ENCODE data around the gene MTRR. TPM values are rescaled to one million over a fixed set of nuclear protein-coding genes. Genes with fewer than 3 reads are reported as not detected.
A peak's percentile ranks its signal among the peaks of the same experiment; 100 is the strongest.

The MTRR gene
- polyA plus RNA-seq, 1 donor from 2014 or later, result 27.4 TPM

- Mint-ChIP-seq H3K27ac (no peak within 1 kb of the TSS), H3K9me3 (peaks cover 0 to 5% (median 4%) of the 10 kb centered on the region in 3 donors), H3K27me3 (peaks cover 22% of the 10 kb centered on the region), H3K4me1 (peaks cover 9 to 10% (median 9%) of the 10 kb centered on the region in 3 donors), H3K36me3 (peaks cover 2% of the 10 kb centered on the region), H3K4me3 (peak within 1 kb of the TSS; percentile 71 to 92 (median 82))
Measured at GRCh38 chr5:7850395-7851239, 18.3 kb upstream of the MTRR start, which contains the start of gene CFAP90. Gene CFAP90, minus strand, starts transcription at chr5:7851133. Its CDS starts 112 bp downstream, at chr5:7851021.

- peaks cover 9 to 10% (median 9%) of the 10 kb centered on the region in 3 donors for H3K4me1 Mint-ChIP-seq
- H3K9me3 Mint-ChIP-seq, result peaks cover 0 to 5% (median 4%) of the 10 kb centered on the region in 3 donors
- no peak overlapping the region for H3K27ac Mint-ChIP-seq
- peaks cover 22% of the 10 kb centered on the region for H3K27me3 Mint-ChIP-seq
- peaks cover 2% of the 10 kb centered on the region for H3K36me3 Mint-ChIP-seq
- peak overlapping the region; percentile 59 to 92 (median 82) for H3K4me3 Mint-ChIP-seq
Measured at GRCh38 chr5:7851240-7851592, 17.7 kb upstream of the MTRR start.

DNA sequence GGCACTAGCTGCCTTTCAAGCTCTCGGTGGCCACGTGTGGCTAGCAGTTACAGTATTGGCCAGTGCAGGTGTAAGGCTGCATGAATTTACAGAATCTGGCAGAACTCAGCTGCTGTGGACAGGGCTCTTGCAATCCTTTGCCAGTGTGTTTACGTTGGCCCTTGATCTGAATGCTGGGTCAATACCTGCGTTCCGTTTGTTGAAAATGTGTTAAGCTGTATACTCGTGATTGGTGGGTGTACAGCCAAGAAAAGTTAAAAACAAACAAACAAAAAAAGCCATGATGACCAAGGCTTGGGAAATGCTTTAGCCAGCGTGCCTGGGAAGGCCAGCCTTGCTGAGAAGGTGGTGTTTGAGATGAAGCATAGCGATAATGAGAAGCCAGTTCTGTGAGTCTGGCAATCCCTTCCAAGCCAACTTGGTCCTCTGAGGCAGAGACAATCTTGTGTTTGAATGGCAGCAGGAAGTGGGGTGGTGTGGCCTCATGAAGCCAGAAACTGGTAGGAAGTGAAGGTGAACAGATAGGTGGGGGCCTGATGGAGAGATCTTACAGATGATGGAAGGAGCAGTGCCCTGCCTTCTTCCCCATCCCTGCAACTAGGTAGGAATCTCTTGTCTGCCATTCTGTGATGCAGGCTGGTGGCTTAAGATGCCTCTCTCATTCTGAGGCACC lies 17.2 kb upstream of the MTRR start:
- Mint-ChIP-seq H3K4me3 (peak overlapping the region; percentile 1 to 74 (median 44)), H3K27me3 (peaks cover 22% of the 10 kb centered on the region), H3K27ac (no peak overlapping the region), H3K36me3 (peaks cover 2% of the 10 kb centered on the region), H3K4me1 (peaks cover 9 to 10% (median 9%) of the 10 kb centered on the region in 3 donors), H3K9me3 (peaks cover 0 to 5% (median 4%) of the 10 kb centered on the region in 3 donors)

GRCh38 chr5:7852542-7852941 lies 16.4 kb upstream of the MTRR start:
- Mint-ChIP-seq H3K9me3 (peaks cover 0 to 5% (median 4%) of the 10 kb centered on the region in 3 donors), H3K36me3 (peaks cover 2% of the 10 kb centered on the region), H3K27ac (no peak overlapping the region), H3K4me3 (peak overlapping the region in 2 of 4 donors; percentile 59 to 74), H3K27me3 (peaks cover 22% of the 10 kb centered on the region), H3K4me1 (peaks cover 9 to 10% (median 9%) of the 10 kb centered on the region in 3 donors)

GRCh38 chr5:7852988-7853387 lies 16.0 kb upstream of the MTRR start:
- H3K36me3 Mint-ChIP-seq, result peaks cover 2% of the 10 kb centered on the region
- H3K27me3 Mint-ChIP-seq, result peaks cover 22% of the 10 kb centered on the region
- H3K9me3 Mint-ChIP-seq, result peaks cover 0 to 5% (median 4%) of the 10 kb centered on the region in 3 donors
- H3K4me1 Mint-ChIP-seq, result peaks cover 9 to 10% (median 9%) of the 10 kb centered on the region in 3 donors
- H3K27ac Mint-ChIP-seq, result no peak overlapping the region
- peak overlapping the region in 2 of 4 donors; percentile 28 to 73 for H3K4me3 Mint-ChIP-seq

DNA sequence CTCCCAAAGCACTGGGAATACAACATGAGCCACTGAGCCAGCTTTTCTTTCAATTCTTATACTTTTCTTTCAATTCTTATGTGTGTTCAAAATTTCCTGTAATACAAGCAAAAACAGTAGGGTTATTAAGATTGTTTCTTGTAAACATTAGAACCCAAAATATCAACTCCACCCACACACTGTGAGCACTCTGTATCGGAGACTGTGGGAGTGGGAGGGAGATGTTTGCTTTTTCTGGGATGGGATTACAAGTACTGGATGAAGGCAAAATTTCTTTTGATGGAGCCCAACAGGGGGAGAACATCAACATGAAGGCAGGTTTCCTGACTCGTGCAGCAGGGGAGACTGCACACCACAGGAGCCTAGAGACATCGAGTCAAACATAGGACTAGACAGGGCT lies 13.3 kb upstream of the MTRR start:
- H3K9me3 Mint-ChIP-seq, result peaks cover 0 to 5% (median 4%) of the 10 kb centered on the region in 3 donors
- H3K27me3 Mint-ChIP-seq, result peaks cover 8% of the 10 kb centered on the region
- H3K36me3 Mint-ChIP-seq, result peaks cover 2% of the 10 kb centered on the region
- H3K27ac Mint-ChIP-seq, result no peak overlapping the region
- no peak overlapping the region for H3K4me3 Mint-ChIP-seq
- H3K4me1 Mint-ChIP-seq, result peaks cover 4 to 10% (median 9%) of the 10 kb centered on the region in 3 donors

- Mint-ChIP-seq H3K9me3 (peaks cover 0 to 4% (median 3%) of the 10 kb centered on the region in 3 donors), H3K4me1 (peaks cover 4 to 10% (median 7%) of the 10 kb centered on the region in 3 donors), H3K27ac (no peak overlapping the region), H3K27me3 (peaks cover 3% of the 10 kb centered on the region), H3K4me3 (peak overlapping the region in 1 of 4 donors; percentile 40), H3K36me3 (peaks cover 2% of the 10 kb centered on the region)
Measured at GRCh38 chr5:7856855-7857254, 12.1 kb upstream of the MTRR start.

DNA sequence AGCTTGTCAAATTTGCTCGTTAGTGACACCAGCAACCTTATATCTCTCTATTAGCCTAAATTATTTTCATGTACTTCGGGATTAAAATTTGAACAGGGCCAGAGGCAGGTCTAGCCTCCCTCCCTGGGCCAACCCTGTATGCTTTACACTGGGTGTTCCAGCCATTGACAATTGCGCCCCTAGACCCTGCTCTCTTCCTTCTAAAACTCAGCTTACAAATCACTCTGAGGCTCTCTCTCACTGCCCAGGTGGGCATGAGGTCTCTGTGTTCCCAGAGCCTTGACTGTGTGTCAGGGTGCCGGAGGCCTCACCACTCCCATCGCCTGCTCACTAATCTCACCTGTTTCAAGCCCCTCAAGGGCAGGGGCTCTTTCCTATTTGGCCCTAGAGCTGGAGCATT lies 11.6 kb upstream of the MTRR start:
- H3K4me3 Mint-ChIP-seq, result no peak overlapping the region
- peaks cover 0 to 4% (median 1%) of the 10 kb centered on the region in 3 donors for H3K9me3 Mint-ChIP-seq
- H3K36me3 Mint-ChIP-seq, result peaks cover 2% of the 10 kb centered on the region
- peaks cover 4 to 10% (median 6%) of the 10 kb centered on the region in 3 donors for H3K4me1 Mint-ChIP-seq
- H3K27me3 Mint-ChIP-seq, result peaks cover 2% of the 10 kb centered on the region
- no peak overlapping the region for H3K27ac Mint-ChIP-seq

- no peak overlapping the region for H3K4me3 Mint-ChIP-seq
- peaks cover 1 to 3% (median 2%) of the 10 kb centered on the region in 3 donors for H3K4me1 Mint-ChIP-seq
- peaks cover 0 to 3% (median 1%) of the 10 kb centered on the region in 3 donors for H3K9me3 Mint-ChIP-seq
- no peaks in the 10 kb centered on the region for H3K27me3 Mint-ChIP-seq
- H3K36me3 Mint-ChIP-seq, result peaks cover 7% of the 10 kb centered on the region
- H3K27ac Mint-ChIP-seq, result no peak overlapping the region
Measured at GRCh38 chr5:7857926-7858632, 10.9 kb upstream of the MTRR start.

DNA sequence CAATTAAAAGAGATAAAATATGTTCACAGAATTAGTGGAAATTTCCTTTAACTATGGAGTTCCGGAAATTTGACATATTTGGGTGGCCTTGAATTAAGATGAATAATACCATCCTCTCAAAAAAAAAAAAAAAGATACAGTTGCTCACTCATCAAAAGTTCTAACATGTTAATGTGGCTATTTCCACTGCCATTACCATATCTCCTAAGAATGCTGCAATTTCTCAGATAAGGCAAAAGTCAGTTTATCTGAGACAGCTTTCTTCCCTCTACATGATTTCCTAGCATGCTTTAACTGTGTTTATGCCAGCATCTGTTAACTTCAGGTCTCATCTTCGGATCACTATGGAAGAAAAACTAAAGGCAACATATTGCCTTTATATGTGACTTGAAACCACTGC lies 2.8 kb upstream of the MTRR start:
- no peaks in the 10 kb centered on the region for H3K9me3 Mint-ChIP-seq
- peak overlapping the region in 1 of 4 donors; percentile 94 for H3K4me3 Mint-ChIP-seq
- no peaks in the 10 kb centered on the region for H3K27me3 Mint-ChIP-seq
- H3K27ac Mint-ChIP-seq, result no peak overlapping the region
- peaks cover 11% of the 10 kb centered on the region for H3K36me3 Mint-ChIP-seq
- peaks cover 32 to 34% (median 33%) of the 10 kb centered on the region in 3 donors for H3K4me1 Mint-ChIP-seq

DNA sequence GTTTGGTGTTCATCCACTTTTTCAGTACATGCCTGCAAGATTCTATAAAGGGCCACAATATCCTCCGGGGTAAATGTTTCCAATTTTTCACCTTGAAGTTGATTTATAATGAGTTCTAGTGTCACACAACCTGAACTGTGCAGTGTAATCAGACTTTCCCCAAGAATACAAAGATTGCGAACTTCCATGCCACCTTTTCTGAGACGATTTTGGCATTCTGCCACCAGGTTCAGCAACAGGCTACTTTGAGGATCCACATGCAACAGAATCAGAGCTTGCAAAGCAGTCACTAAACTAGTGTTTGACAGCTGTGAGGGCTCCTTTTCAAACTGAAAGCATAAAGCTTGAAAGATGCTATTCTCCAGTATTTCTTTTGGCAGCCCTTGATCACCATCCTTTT lies 1.7 kb upstream of the MTRR start:
- H3K27me3 Mint-ChIP-seq, result no peaks in the 10 kb centered on the region
- H3K4me1 Mint-ChIP-seq, result peaks cover 40 to 43% (median 43%) of the 10 kb centered on the region in 3 donors
- peak overlapping the region in 1 of 3 donors; percentile 26 for H3K27ac Mint-ChIP-seq
- peak overlapping the region in 3 of 4 donors; percentile 8 to 94 (median 91) for H3K4me3 Mint-ChIP-seq
- peaks cover 11% of the 10 kb centered on the region for H3K36me3 Mint-ChIP-seq
- H3K9me3 Mint-ChIP-seq, result no peaks in the 10 kb centered on the region

- no peaks in the 10 kb centered on the region for H3K9me3 Mint-ChIP-seq
- H3K36me3 Mint-ChIP-seq, result peaks cover 7% of the 10 kb centered on the region
- no peaks in the 10 kb centered on the region for H3K27me3 Mint-ChIP-seq
- peak overlapping the region; percentile 91 to 99 (median 94) for H3K4me3 Mint-ChIP-seq
- peaks cover 49 to 53% (median 53%) of the 10 kb centered on the region in 3 donors for H3K4me1 Mint-ChIP-seq
- H3K27ac Mint-ChIP-seq, result peak overlapping the region; percentile 68 to 92 (median 77)
Measured at GRCh38 chr5:7868427-7868772, 548 bp upstream of the MTRR start.

DNA sequence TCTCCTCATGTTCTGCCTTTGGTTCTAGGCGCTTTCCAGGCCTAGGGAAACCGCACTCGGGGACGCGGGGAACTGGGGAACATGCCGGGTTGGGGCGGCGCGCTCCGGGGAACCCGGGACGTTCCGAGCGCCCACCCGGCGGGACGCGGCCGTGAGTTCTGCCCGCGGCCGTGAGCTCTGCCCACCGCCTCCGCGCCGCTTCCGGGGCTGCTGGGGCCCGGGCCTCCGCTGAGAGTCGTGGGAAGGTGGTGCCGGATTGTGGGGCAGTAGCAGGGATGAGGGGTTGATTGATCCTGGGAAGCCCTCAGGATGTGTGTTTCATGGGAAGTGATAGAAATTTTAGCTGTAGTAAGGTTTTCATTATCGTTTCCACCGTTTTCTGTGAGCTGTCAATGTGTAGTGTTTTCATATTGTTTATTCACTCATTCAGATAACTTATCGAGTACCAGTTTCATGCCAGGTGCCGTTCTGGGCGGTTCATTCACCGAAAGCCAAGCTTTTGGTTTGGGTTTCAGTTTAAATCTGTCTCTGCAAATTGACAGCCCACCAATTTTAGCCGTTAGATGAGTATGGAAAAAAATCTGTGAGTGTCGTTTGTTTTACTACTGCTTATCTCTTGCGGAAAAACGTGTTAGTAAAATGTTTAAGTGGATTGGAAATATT lies 657 bp downstream of the MTRR start:
- H3K4me1 Mint-ChIP-seq, result peaks cover 55 to 60% (median 55%) of the 10 kb centered on the region in 3 donors
- H3K4me3 Mint-ChIP-seq, result peak overlapping the region; percentile 91 to 97 (median 94)
- H3K36me3 Mint-ChIP-seq, result peaks cover 9% of the 10 kb centered on the region
- peak overlapping the region; percentile 68 to 82 (median 75) for H3K27ac Mint-ChIP-seq
- no peaks in the 10 kb centered on the region for H3K27me3 Mint-ChIP-seq
- H3K9me3 Mint-ChIP-seq, result no peaks in the 10 kb centered on the region

GRCh38 chr5:7871653-7872052 lies 2.7 kb downstream of the MTRR start:
- peaks cover 12% of the 10 kb centered on the region for H3K36me3 Mint-ChIP-seq
- H3K27ac Mint-ChIP-seq, result peak overlapping the region; percentile 11 to 79 (median 59)
- H3K9me3 Mint-ChIP-seq, result no peaks in the 10 kb centered on the region
- H3K27me3 Mint-ChIP-seq, result no peaks in the 10 kb centered on the region
- H3K4me3 Mint-ChIP-seq, result peak overlapping the region in 2 of 4 donors; percentile 82 to 94
- peaks cover 47 to 54% (median 53%) of the 10 kb centered on the region in 3 donors for H3K4me1 Mint-ChIP-seq

Measured in IgD-negative memory B cell (primary cell).